GM21390 (cell line): ENCODE measurements around the gene LGI1.
A peak's percentile ranks its signal among the peaks of the same experiment; 100 is the strongest.
"Not testable (repeated sequence)": the region's sequence is repeated elsewhere in the genome, so short reads cannot be mapped to it uniquely, and the experiment has no call there.

Source experiments
- ATAC-seq: cut with Tn5 transposase; IDR thresholded peaks from one replicate; pipeline ENCODE4 v1.9.1; 2021; ENCODE audit not compliant: unreplicated experiment

The LGI1 gene

GRCh38 chr10:93799155-93799708, 41.5 kb downstream of the LGI1 start:
- ATAC-seq, result no peak

- no peak for ATAC-seq
Observed at GRCh38 chr10:93804200-93804599, 46.5 kb downstream of the LGI1 start.

DNA sequence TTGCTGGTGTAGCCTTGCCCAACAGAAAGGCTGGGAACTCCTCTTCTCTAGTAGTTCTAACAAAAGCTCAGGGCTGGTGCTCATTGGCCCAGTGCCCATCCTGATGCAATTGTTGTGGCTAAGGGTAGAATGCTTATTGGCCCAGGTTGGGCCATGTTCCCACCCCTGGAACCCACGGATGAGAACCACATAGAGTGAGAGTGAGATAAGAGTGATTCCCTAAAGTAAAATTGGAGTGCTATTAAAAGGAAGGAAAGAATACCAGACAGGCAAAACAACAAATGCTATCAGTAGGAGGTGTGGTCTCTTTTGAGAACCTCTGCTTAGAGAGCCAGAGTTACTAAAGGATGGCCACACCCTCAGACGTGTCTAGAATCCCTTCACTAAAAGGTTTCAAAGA, 49.2 kb downstream of the LGI1 start:
- ATAC-seq, result no peak

- no peak for ATAC-seq
Observed at GRCh38 chr10:93807371-93807770, 49.6 kb downstream of the LGI1 start.

DNA sequence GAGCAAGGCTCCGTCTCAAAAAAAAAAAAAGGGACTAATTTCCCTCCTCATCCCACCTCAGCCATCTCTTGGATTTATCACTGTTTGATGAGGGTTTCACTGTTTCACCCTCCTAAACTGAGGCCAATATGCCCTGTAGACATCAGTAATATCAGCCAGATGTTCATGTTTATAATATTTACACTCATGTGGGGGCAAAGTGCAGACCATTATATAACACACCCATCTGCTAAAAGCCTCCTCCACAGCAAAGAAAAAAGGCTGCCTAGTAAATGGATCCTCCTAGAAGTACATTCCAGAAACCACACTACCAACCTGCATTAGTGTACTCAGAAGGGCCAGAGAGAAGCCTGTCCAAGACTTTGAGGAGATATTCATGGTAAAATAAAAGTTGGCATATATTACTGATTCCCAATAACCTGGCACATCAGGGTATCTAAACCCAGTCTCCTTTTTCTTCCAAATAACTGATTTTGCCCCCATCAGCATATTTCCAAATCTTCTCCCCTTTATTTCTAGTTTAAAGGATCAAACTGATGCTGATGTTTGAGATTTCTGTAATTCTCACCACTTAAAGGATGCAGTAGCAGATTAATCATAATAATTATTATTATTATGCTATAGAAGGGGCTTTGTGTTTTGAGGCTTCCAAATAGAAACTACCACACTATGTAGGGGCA, 55.1 kb downstream of the LGI1 start:
- no peak for ATAC-seq

DNA sequence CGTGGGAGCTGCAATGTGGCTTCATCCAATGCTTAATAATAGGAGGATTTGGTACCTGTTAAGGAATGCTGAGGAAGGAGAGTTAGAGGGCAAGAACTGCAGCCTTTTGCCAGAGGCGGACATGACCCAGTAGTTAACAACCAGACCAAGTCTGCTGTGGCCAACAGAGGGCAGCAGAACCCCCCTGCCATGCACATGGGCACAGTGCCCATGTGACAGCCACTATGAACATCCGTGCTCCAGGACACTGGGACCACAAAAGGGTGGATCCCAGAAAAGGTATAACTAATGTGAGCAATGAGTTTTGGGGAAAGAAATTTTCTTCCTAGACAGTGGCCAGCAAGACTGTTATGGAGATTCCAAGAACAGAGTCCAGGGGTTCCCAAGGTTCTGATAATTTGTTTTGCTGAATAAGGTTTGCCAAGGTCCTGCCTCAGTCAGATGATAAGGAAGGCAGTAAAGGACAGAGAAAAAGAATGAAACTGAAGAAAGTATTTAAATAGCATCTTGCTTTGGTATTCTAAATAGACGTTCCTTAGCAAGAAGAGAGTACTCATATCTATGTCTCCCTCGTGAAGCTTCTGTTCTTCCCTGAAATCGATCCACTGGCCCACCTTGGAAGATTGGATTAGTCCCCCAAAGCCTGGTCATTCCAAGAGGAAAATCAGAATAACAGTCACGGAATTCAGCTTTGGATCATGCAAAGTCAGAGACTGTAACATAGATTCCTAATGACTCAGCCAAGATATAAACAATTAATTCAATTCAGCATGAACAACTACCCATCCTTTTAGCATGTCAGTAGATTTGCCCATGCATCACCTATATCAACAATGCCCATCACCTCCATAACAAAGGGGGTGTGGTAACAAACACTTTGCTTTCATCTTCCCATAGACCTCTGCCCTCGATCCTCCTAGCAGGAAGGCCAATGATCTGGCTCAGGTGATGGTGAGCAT, 56.0 kb downstream of the LGI1 start:
- ATAC-seq, result no peak

GRCh38 chr10:93815304-93816096, 57.8 kb downstream of the LGI1 start:
- no peak for ATAC-seq

- ATAC-seq, result peak; percentile 77
Observed at GRCh38 chr10:93816123-93816747, 58.5 kb downstream of the LGI1 start.

DNA sequence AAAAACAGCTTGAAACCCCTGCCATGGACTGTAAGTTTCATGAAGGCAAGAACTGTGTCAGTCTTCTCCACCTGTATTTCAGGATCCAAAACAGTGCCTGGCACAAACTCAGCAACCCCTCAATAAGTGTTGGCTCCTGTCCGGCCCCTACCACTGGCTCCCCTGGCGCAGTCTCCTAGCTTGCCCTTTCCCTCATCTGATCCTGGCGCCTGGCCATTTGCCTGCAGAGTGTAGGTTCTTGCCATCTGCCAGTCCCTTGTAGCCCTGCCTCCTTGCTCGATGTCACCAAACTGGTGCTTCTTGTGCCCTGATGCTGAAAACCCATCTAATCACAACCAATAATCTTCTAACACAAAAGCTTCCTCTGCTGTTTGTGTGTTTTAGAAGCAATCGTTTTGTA, 60.4 kb downstream of the LGI1 start:
- ATAC-seq, result no peak

- no peak for ATAC-seq
Observed at GRCh38 chr10:93819520-93819919, 61.8 kb downstream of the LGI1 start.

GRCh38 chr10:93820434-93820833, 62.7 kb downstream of the LGI1 start:
- no peak for ATAC-seq

DNA sequence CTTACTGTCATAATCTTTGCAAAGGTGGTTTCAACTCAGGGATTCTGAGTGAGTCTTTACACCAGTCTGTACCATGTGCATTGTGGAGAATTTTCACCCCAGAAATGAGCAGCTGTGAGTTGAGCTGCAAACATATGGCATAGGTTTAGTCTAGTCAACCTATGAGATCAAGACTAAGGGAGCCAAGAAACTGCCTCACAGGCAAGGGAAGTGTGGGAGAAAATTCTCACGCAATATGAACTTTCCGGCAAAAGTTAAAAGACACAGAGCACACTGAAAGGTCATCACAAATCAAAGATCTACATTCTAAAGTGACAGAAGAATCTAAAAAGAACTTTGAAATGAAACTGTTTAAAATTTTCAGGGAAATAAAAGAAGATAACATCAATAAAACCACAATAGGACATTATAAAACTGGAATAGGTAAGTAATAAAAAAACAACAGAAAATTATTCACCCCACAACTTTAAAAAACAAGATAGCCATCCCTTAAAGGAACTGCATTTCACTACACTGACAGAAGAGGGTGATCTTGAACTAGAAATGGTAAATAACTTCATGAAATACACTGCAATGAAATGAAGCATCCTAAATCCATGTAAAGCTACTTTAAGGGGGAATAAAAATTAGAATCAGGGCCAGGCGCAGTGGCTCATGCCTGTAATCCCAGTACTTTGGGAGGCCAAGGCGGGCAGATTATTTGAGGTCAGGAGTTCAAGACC, 63.5 kb downstream of the LGI1 start:
- no peak for ATAC-seq

- no peak for ATAC-seq
Observed at GRCh38 chr10:93826355-93826754, 68.6 kb downstream of the LGI1 start.

DNA sequence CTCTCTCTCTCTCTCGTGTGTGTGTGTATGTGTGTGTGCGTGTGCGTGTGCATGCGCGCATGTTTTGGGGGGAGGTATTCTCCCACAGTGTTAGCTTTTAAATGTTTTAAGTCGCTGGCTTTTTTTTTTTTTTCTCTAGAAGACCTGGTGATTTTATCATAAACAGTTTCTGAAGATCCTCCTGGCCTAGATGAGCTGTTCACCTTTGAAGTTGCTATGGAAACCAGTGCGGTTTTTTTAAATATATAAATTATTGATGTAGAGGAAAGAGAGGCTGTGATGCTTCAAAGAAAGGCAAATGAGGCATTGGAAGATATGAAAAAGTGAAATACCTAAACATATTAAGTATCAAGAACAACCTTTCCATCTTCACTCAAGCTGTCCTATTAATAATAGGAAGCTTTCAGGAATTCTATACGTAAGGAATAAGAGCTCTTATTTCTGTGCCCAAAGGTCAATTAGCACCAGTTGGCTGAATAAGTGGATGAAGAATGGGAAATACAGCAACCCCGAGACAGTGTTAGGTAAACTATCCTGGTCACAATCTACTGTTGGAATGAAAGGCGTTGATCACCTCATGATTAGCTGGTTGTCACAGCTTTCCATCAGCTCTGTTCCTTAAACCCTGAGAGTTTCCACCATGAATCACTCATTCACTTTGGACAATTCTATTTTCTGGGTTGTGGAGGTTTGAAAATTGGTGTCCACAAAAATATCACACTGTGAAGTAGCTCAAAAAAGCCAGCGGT, 69.5 kb downstream of the LGI1 start:
- ATAC-seq, result no peak

- ATAC-seq, result not testable (repeated sequence)
Observed at GRCh38 chr10:93831065-93831464, 73.3 kb downstream of the LGI1 start.

DNA sequence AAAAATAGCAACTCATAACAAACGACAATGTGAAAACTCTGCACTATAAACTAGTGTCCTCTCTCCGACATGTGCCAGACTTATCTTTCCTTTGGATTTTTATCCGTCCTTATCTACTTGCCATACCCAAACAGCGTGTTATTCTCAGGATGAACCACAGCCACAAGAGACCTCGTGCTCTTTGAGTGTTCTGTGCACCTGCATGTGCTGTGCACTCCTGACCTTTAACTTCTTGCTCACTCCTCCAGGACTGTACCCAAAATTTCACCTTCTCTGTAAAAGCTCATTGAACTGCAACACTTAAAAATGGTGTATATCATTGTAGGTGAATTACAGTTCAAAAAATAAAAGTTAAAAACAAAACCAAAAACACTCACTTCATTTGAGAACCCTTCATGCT, 78.0 kb downstream of the LGI1 start:
- ATAC-seq, result no peak

DNA sequence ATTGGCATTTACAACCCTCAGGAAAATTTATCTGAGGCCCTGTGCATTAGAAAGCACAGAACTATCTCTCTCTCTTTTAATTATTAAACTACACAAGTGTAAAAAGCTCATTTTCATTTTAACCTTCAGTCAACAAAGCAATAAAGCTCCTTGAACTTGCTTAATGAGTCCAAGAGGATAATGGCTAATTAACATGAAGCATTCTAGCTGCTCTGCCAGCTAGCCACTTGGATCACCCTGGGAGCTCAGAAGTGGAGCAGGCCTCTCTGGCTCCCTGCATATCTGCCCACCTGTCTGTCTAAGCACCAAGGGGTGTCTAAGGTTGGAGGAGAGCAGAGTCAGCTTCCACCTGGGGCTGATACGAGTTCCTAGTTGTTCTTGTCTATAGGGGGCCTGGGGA, 80.1 kb downstream of the LGI1 start:
- ATAC-seq, result no peak

- ATAC-seq, result no peak
Observed at GRCh38 chr10:93838278-93838677, 80.5 kb downstream of the LGI1 start.

GRCh38 chr10:93841961-93842360, 84.2 kb downstream of the LGI1 start:
- no peak for ATAC-seq
